Esophagus muscularis mucosa (tissue), 4 donors: ENCODE results near the gene NRAP. TPM values are rescaled to one million over a fixed set of nuclear protein-coding genes. Genes with fewer than 3 reads are reported as not detected.
A peak's percentile ranks its signal among the peaks of the same experiment; 100 is the strongest.

Experiments
- DNase-seq: peaks from one replicate; pipeline ENCODE4 v3.0.0-alpha.2; 2017; ENCODE audit errors: extremely low spot score
- H3K27ac ChIP-seq, 4 donors: fragments of 200-600 bp; sonication (generic); replicated peaks in 1 of 4; 1 replicate in 3 of 4; 2 replicates in 1 of 4; pipeline ENCODE4 v1.5.1; 2016 to 2019; ENCODE audit warnings: mild to moderate bottlenecking in 1 of 4
- H3K27me3 ChIP-seq, 4 donors: fragments of 200-600 bp; sonication (generic); one replicate each; pipeline versions ENCODE4 v1.5.1 to v1.6.0; 2016 to 2019
- H3K36me3 ChIP-seq, 4 donors: fragments of 200-600 bp; sonication (generic); one replicate each; pipeline ENCODE4 v1.5.1; 2016 to 2019
- H3K4me1 ChIP-seq, 4 donors: fragments of 200-600 bp; sonication (generic); one replicate each; pipeline ENCODE4 v1.5.1; 2016 to 2019
- H3K4me3 ChIP-seq, 4 donors: fragments of 200-600 bp; sonication (generic); 1 replicate in 2 of 4; 2 replicates in 2 of 4; pipeline ENCODE4 v1.5.1; 2016 to 2019; ENCODE audit warnings: mild to moderate bottlenecking in 4 of 4, moderate library complexity in 1 of 4
- H3K9me3 ChIP-seq, 4 donors: fragments of 200-600 bp; sonication (generic); 1 replicate in 3 of 4; 2 replicates in 1 of 4; pipeline ENCODE4 v1.5.1; 2016 to 2019
- EP300 ChIP-seq: sonication (generic); formaldehyde crosslinking; IDR thresholded peaks from one replicate; pipeline ENCODE4 v1.6.1; 2017; ENCODE audit warnings: antibody characterized with exemption
- POLR2A ChIP-seq: fragments of 450-650 bp; IDR thresholded peaks from one replicate; pipeline ENCODE4 v1.6.1; 2017; ENCODE audit warnings: antibody characterized with exemption, moderate library complexity, mild to moderate bottlenecking, low read depth
- POLR2AphosphoS5 ChIP-seq, 2 donors: sonication (generic); formaldehyde crosslinking; IDR thresholded peaks; one replicate each; pipeline ENCODE4 v1.6.1; 2017; ENCODE audit warnings: antibody characterized with exemption in 2 of 2
- WGBS: methylation state at CpG from one replicate; pipeline ENCODE4 v1.1.5; 2018; 5-methylcytosine and 5-hydroxymethylcytosine counted together
- intact Hi-C: fragments of 100-400 bp; cut with DNase I; formaldehyde crosslinking; loops from one replicate; pipeline ENCODE4 v1.15.1; 2023
- total RNA-seq, 4 donors: library from RNA; depleted of rRNA; stranded (reverse); fragments of >200 nt; gene quantifications; one replicate each; pipeline versions ENCODE4 v1.1.0 to v1.2.1, GENCODE V29; 2016
- TF ChIP-seq, protein P1 (sequence below), 3 experiments: fragments of 200-600 bp in 2 of 3; fragments of 450-650 bp in 1 of 3; sonication (generic) in 2 of 3; IDR thresholded peaks; one replicate each; pipeline ENCODE4 v1.5.1; 2017 to 2019; ENCODE audit warnings: antibody characterized with exemption in 3 of 3, mild to moderate bottlenecking in 2 of 3, moderate library complexity in 1 of 3

The NRAP gene
- total RNA-seq, 4 donors from 2014 or later = not detected

DNA sequence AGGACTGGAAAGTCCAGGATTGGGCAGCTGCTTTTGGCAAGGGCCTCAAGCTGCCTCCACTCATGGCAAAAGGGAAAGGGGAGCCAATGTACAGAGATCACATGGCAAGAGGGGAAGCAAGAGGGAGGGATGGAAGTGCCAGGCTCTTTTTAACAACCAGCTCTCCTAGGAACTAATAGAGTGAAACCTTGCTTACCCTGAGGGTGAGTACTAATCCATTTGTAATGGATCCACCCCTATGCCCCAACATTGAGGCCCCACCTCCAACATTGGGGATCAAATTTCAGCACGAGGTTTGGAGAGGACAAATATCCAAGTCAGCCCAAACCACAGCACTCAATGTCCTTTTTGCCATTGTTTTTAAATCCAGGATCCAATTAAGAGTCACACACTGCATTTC lies 98.5 kb downstream of the NRAP start:
- intact Hi-C loops = no loop called here
- DNase-seq = no peak
- 11% methylated on average over 1 of the region's 1 CpG for WGBS

DNA sequence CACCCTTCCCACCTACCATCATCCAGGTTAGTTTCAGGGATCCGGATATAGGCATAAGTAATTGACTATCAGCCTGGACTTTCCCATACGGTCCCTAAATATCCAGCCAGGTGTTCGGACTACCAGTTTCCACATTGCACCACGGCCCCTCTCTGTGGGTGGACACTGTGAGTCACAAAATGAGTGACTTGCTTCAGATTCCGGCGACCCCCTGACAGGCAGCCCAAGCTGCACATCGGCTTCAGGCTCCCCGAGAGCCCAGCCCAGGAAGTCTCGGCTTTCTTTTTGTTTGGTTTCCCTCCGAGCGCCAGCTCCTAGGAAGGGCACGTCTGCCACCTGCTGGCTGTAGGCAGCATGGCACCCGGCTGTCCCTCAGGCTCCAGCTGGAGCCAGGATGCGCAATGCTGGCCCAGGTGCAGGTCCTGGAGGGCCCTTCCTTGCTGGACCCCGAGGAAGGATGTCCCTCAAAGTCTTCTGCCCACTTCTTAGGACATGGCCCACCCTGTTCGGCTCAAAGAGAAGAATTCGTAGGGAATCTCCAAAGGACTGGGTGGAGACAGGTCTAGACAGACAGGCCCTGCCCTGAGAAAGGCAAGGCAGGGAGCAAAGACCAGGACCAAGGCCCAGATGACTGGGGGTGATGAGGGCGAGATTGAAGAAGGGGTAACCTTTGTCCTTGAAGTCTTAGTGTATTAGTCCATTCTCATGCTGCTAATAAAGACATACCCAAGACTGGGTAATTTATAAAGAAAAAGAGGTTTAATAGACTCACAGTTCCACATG lies 100.3 kb downstream of the NRAP start:
- TF ChIP-seq, protein P1, sequence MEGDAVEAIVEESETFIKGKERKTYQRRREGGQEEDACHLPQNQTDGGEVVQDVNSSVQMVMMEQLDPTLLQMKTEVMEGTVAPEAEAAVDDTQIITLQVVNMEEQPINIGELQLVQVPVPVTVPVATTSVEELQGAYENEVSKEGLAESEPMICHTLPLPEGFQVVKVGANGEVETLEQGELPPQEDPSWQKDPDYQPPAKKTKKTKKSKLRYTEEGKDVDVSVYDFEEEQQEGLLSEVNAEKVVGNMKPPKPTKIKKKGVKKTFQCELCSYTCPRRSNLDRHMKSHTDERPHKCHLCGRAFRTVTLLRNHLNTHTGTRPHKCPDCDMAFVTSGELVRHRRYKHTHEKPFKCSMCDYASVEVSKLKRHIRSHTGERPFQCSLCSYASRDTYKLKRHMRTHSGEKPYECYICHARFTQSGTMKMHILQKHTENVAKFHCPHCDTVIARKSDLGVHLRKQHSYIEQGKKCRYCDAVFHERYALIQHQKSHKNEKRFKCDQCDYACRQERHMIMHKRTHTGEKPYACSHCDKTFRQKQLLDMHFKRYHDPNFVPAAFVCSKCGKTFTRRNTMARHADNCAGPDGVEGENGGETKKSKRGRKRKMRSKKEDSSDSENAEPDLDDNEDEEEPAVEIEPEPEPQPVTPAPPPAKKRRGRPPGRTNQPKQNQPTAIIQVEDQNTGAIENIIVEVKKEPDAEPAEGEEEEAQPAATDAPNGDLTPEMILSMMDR (IDR thresholded peaks at IDR 0.05) = peak in 2 of 3 experiments; percentile 92 to 96
- no peak for TF ChIP-seq EP300
- TF ChIP-seq POLR2A = no peak
- peak in 1 of 2 donors; percentile 32 for TF ChIP-seq POLR2AphosphoS5 (IDR thresholded peaks at IDR 0.05)
- intact Hi-C loops = no loop called here
- no peaks in the 10 kb centered on the region for H3K9me3 ChIP-seq
- no peak for DNase-seq
- H3K4me1 ChIP-seq = peaks cover 0 to 5% (median 0%) of the 10 kb centered on the region in 4 donors
- 18% methylated on average over 10 of the region's 18 CpGs for WGBS
- H3K27ac ChIP-seq = no peak overlapping the region
- no peaks in the 10 kb centered on the region for H3K36me3 ChIP-seq
- peaks cover 0 to 13% (median 0%) of the 10 kb centered on the region in 4 donors for H3K27me3 ChIP-seq
- peak overlapping the region; percentile 38 to 55 (median 46) for H3K4me3 ChIP-seq

More for the DNA sequence above, 98.5 kb downstream of the NRAP start:
- TF ChIP-seq POLR2A (no peak), EP300 (no peak)
- TF ChIP-seq, protein P1 (IDR thresholded peaks at IDR 0.05) = no peak
- H3K36me3 ChIP-seq = no peaks in the 10 kb centered on the region
- H3K4me1 ChIP-seq = peaks cover 0 to 5% (median 0%) of the 10 kb centered on the region in 4 donors
- H3K9me3 ChIP-seq = no peaks in the 10 kb centered on the region
- H3K4me3 ChIP-seq = no peak overlapping the region
- H3K27me3 ChIP-seq = no peaks in the 10 kb centered on the region
- H3K27ac ChIP-seq = no peak overlapping the region

DNA sequence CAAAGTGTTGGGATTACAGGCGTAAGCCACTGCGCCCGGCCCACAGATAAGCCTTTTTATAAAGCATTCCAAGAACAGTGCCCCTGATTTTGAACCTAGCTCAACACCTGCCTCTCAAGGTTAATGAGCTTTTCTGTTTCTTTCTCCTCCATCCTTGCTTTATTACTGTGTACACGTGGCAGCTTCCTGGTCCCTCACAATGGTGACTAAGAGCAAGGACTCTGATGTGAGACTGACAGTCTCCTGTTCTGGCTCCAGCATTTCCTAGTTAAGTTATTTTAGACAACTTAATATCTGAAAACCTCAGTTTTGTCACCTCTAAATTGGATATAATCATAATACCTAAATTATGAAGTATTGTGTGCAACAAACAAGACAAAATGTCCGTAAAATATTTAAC lies 101.1 kb downstream of the NRAP start:
- DNase-seq = no peak
- H3K9me3 ChIP-seq = no peaks in the 10 kb centered on the region
- TF ChIP-seq EP300 = no peak
- TF ChIP-seq POLR2A = no peak
- TF ChIP-seq POLR2AphosphoS5 (IDR thresholded peaks at IDR 0.05) = no peak
- TF ChIP-seq, protein P1 (IDR thresholded peaks at IDR 0.05) = no peak
- peaks cover 0 to 7% (median 4%) of the 10 kb centered on the region in 4 donors for H3K4me1 ChIP-seq
- intact Hi-C loops = no loop called here
- peaks cover 0 to 20% (median 0%) of the 10 kb centered on the region in 4 donors for H3K27me3 ChIP-seq
- H3K36me3 ChIP-seq = no peaks in the 10 kb centered on the region
- H3K4me3 ChIP-seq = no peak overlapping the region
- 98% methylated on average over 5 of the region's 5 CpGs for WGBS
- no peak overlapping the region for H3K27ac ChIP-seq

DNA sequence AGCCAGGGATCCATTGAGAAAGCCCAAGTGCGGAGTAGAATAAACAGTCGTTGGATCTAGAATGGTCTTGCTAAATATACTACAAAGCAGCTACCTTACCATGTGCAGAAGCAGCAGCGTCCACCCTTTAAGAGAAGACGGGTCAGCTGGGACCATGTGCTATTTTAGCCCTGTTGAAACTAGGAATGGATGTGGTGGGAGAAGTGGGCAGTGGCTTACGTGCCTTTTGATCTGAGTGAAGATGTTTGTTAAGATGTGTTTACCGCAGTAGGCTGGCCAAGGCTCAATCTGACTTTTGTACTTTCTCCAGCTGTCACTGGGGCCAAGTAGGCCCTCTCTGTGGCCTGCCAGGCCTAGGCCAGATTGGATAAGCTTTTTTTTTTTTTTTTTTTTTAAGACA lies 101.8 kb downstream of the NRAP start:
- TF ChIP-seq POLR2A = no peak
- TF ChIP-seq EP300 = no peak
- H3K4me1 ChIP-seq = peaks cover 3 to 13% (median 10%) of the 10 kb centered on the region in 4 donors
- intact Hi-C loops = no loop called here
- H3K27me3 ChIP-seq = peaks cover 0 to 25% (median 0%) of the 10 kb centered on the region in 4 donors
- H3K36me3 ChIP-seq = no peaks in the 10 kb centered on the region
- 94% methylated on average over 6 of the region's 6 CpGs for WGBS
- H3K9me3 ChIP-seq = no peaks in the 10 kb centered on the region
- H3K27ac ChIP-seq = no peak overlapping the region
- no peak overlapping the region for H3K4me3 ChIP-seq
- no peak for DNase-seq

DNA sequence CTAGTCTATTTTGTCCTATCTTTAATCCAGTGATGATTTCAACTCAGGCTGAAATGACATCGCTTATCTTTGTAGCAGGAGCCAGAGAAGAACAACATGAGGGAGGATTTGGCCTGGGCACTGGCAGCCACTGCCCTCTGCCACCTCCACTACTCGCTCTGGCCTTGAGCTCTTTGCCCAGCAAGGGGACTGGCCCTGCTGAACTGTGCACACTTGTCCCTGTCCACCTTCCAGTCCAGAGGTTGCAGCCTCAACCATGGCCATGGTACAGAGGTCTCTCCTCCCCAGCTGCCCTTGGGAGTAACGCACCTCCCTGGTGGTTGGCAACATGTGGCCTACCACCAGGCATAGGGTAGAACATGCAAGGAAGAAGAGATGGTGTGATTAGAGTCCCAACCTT lies 102.6 kb downstream of the NRAP start:
- Histone ChIP-seq H3K4me3 (no peak overlapping the region), H3K27ac (no peak overlapping the region), H3K9me3 (no peaks in the 10 kb centered on the region), H3K36me3 (no peaks in the 10 kb centered on the region), H3K27me3 (peaks cover 0 to 34% (median 0%) of the 10 kb centered on the region in 4 donors), H3K4me1 (peaks cover 6 to 16% (median 13%) of the 10 kb centered on the region in 4 donors)
- 93% methylated on average over 2 of the region's 3 CpGs for WGBS
- intact Hi-C loops = no loop called here
- TF ChIP-seq POLR2A = no peak
- TF ChIP-seq, protein P1 (IDR thresholded peaks at IDR 0.05) = no peak
- TF ChIP-seq EP300 = no peak
- TF ChIP-seq POLR2AphosphoS5 (IDR thresholded peaks at IDR 0.05) = no peak
- DNase-seq = no peak
